Measurements from ENCODE around the gene UGT1A6.

UGT1A6 gene

DNA sequence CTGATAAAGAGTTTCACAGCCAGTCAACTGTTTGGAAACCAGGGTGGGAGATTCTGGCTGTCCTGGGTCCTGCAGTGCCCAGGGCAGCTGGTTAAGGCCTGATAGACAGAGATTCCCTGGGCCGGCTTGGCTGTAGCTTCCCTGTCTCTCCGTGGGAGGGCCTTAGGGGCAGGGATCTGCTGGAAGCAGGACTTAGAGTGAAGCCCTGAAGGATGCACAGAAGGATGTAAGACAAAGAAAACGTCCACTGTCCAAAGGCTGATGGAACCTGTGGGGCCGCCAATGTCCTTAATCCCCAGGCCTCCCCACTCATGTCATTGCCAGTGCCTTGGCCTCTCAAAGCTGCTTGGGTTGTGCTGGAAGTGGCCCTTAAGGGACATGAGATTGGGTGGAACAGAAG lies 118.4 kb downstream of the UGT1A6 start:
- TF ChIP-seq, protein P1, sequence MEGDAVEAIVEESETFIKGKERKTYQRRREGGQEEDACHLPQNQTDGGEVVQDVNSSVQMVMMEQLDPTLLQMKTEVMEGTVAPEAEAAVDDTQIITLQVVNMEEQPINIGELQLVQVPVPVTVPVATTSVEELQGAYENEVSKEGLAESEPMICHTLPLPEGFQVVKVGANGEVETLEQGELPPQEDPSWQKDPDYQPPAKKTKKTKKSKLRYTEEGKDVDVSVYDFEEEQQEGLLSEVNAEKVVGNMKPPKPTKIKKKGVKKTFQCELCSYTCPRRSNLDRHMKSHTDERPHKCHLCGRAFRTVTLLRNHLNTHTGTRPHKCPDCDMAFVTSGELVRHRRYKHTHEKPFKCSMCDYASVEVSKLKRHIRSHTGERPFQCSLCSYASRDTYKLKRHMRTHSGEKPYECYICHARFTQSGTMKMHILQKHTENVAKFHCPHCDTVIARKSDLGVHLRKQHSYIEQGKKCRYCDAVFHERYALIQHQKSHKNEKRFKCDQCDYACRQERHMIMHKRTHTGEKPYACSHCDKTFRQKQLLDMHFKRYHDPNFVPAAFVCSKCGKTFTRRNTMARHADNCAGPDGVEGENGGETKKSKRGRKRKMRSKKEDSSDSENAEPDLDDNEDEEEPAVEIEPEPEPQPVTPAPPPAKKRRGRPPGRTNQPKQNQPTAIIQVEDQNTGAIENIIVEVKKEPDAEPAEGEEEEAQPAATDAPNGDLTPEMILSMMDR (conservative IDR thresholded peaks at IDR 0.05; ENCODE audit: control insufficient read depth, insufficient read depth, low read depth, low read length), result no peak
- H3K4me3 ChIP-seq (ENCODE audit: control insufficient read depth, low read depth, low read length), result no peak overlapping the region
- no peak for DNase-seq (ENCODE audit: low read depth)

DNA sequence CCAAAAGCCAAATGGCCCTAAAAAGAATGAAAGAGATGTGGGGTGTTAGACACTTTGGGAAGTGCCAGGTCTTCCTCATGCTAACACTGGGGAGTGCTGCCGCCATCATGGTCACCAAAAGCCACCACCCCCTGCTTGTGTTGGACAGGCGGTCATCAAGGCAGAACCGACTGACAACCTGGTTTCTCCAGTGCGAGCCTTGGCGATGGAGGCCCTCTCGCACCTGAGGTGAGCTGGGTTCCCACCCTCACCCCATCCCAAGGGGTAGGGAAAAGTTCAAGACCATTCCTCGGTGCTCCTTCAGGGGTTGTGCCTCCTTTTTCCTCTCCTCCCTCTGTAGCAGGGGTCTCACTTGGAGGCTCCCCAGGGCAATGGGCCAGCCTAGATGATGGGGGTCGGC lies 119.0 kb downstream of the UGT1A6 start:
- TF ChIP-seq, protein P1 (conservative IDR thresholded peaks at IDR 0.05; ENCODE audit: control insufficient read depth, insufficient read depth, low read depth, low read length), result no peak
- DNase-seq (ENCODE audit: low read depth), result no peak
- H3K4me3 ChIP-seq (ENCODE audit: control insufficient read depth, low read depth, low read length), result no peak overlapping the region

DNA sequence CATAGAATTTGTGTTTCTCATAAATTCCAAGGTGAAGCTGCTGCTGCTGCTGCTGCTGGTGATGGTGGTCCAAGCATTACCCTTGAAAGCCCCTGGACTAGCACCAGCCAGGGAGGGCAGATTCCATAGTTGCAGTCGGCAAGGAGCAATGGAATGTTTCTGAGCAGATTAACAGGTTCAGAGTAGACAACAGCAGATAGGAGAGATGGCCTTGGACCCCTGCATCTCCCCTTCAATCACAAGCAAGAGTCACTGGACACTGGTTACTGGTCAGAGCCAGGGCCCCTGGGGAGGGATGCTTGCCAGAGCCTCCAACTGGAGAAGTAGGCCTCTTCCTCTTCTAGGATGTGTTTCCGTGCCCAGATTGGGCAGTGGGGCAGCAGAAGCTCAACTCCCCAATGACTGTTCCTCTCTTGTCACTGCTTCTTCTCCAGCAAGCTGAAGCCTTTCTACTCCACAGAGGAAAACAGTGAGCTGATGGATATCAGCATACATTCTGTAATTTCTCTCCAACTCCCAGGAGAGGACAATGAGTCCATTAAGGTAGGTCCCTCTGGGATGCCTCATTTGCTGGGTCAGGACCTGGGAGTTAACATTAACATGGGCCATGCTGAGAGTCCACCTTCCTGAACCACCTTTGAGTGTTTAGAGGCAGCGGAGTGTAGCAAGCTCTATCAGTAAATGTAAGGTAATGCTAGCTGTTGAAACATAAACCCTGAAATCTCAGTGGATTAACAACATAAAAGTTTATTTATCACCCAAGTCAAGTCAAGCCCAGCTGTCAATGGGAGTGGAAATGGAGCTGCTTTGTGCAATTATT lies 120.8 kb downstream of the UGT1A6 start:
- no peak overlapping the region for H3K4me3 ChIP-seq (ENCODE audit: control insufficient read depth, low read depth, low read length)
- no peak for DNase-seq (ENCODE audit: low read depth)
- TF ChIP-seq, protein P1 (conservative IDR thresholded peaks at IDR 0.05; ENCODE audit: control insufficient read depth, insufficient read depth, low read depth, low read length), result no peak

DNA sequence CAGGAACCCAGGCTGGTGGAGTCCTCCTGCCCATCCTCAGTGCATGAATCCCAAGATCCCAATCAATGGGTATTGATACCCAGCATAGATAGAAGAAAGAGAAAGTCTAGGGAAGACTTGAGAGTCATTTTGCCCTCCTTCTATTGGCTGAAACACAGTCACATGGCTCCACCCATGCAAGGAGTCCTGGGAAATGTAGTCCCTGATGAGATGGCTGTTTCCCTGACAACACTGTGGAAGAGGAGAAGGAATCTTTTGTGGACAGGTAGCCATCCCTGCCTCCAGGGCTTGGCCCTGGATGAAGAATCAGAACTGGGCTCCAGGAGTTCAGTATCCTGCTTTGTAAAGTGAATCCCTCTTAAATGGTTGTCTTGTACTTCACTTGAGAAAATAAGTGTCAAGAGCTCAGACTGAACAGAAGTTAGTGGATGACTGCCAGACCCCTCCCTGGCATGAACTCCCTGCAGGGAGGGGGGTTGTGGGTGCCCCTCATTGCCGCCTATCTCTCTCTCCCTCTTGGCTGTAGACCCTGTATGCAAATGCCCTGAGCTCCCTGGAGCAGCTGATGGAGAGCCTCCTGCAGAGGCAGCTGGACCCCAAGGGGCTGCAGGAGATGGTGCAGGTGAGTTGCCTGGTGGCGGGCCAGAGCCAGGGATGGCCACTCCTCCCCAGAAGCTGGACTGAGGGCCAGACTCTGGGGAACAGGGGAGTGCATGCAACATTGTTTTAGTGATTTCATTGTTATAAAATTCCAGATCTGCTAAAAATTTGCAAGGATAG lies 121.6 kb downstream of the UGT1A6 start:
- DNase-seq (ENCODE audit: low read depth), result peak; percentile 20
- TF ChIP-seq, protein P1 (conservative IDR thresholded peaks at IDR 0.05; ENCODE audit: control insufficient read depth, insufficient read depth, low read depth, low read length), result no peak
- no peak overlapping the region for H3K4me3 ChIP-seq (ENCODE audit: control insufficient read depth, low read depth, low read length)

DNA sequence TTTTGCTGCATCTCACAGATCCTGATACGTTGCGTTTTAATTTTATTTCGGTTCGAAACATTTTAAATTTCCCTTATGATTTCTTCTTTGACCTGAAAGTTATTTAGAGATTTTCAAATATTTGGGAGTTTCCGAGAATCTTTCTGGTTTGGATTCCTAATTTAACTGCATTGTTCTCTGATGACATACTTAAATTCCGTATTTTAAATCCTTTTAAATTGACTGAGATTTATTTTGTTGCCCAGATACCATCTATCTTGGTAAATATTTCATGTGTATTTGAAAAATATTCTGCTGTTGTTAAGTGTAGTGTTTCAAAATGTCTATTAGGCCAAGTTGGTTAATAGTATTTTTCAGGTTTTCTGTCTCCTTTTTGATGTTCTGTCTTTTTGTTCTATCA lies 123.2 kb downstream of the UGT1A6 start:
- no peak for DNase-seq (ENCODE audit: low read depth)
- H3K4me3 ChIP-seq (ENCODE audit: control insufficient read depth, low read depth, low read length), result no peak overlapping the region
- TF ChIP-seq, protein P1 (conservative IDR thresholded peaks at IDR 0.05; ENCODE audit: control insufficient read depth, insufficient read depth, low read depth, low read length), result no peak

DNA sequence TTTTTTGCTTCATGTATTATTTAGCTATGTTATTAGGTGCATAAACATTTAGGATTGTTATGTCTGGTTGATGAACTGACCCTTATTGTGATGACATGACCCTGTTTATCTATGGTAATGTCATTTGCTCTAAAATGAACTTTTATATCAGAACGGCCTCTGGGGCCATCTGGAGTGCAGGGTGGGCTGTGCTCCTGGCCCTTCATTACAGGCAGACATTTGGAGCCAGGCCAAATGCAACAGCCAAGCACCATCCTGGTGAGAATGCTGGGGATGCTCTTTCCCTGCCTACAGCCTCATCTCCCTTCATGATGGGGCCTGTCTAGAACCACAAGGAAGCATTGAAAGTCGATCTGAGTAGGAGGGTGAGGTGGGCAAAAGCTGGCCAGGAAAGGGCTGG lies 123.6 kb downstream of the UGT1A6 start:
- H3K4me3 ChIP-seq (ENCODE audit: control insufficient read depth, low read depth, low read length), result no peak overlapping the region
- TF ChIP-seq, protein P1 (conservative IDR thresholded peaks at IDR 0.05; ENCODE audit: control insufficient read depth, insufficient read depth, low read depth, low read length), result no peak

More for the DNA sequence above, 123.6 kb downstream of the UGT1A6 start:
- DNase-seq (ENCODE audit: low read depth), result no peak
